ENCODE results near the gene ANKMY1. TPM values are rescaled to one million over a fixed set of nuclear protein-coding genes. Genes with fewer than 3 reads are reported as not detected.

ANKMY1 gene
- total RNA-seq, 2 experiments from 2014 or later, result 50.9 to 53.2 TPM

DNA sequence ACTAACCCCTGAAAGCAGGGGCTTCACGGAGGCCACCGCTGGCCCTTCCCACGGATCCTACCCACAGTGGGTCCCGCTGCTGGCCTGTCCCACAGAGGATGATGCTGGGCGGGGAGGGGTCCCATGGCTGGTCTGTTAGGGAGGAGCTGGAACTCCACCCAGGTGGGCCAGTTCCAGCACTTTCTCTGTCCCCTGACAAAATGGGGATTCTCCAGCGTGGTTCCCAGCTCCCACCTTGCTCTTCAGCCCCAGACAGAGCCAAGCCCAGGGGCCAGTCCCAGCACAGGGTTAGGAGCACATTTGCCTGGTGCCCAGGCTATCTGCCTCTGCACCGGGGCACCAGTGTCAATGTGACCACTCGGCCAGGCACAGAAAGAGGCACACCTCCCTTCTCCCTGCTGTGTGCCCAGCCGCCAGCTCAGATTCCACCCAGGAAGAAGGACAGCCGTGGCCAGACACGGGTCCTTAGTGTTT lies 50.0 kb downstream of the ANKMY1 start:
- H3K4me1 Mint-ChIP-seq, result no peaks in the 10 kb centered on the region
- peak; percentile 20 for ATAC-seq (ENCODE audit: low read depth)
- no peak overlapping the region for H3K27ac Mint-ChIP-seq
- DNase-seq, result no peak
- H3K36me3 Mint-ChIP-seq, result peaks cover 6% of the 10 kb centered on the region
- POLR2A ChIA-PET, result no interaction called here
- no peaks in the 10 kb centered on the region for H3K27me3 Mint-ChIP-seq
- H3K9me3 Mint-ChIP-seq, result no peaks in the 10 kb centered on the region
- H3K4me3 Mint-ChIP-seq, result no peak overlapping the region

GRCh38 chr2:240507060-240507777 lies 50.6 kb downstream of the ANKMY1 start:
- Mint-ChIP-seq H3K9me3 (no peaks in the 10 kb centered on the region), H3K27me3 (no peaks in the 10 kb centered on the region), H3K36me3 (peaks cover 6% of the 10 kb centered on the region), H3K27ac (no peak overlapping the region), H3K4me1 (no peaks in the 10 kb centered on the region), H3K4me3 (no peak overlapping the region)
- POLR2A ChIA-PET, result no interaction called here
- ATAC-seq (ENCODE audit: low read depth), result no peak
- DNase-seq, result no peak

DNA sequence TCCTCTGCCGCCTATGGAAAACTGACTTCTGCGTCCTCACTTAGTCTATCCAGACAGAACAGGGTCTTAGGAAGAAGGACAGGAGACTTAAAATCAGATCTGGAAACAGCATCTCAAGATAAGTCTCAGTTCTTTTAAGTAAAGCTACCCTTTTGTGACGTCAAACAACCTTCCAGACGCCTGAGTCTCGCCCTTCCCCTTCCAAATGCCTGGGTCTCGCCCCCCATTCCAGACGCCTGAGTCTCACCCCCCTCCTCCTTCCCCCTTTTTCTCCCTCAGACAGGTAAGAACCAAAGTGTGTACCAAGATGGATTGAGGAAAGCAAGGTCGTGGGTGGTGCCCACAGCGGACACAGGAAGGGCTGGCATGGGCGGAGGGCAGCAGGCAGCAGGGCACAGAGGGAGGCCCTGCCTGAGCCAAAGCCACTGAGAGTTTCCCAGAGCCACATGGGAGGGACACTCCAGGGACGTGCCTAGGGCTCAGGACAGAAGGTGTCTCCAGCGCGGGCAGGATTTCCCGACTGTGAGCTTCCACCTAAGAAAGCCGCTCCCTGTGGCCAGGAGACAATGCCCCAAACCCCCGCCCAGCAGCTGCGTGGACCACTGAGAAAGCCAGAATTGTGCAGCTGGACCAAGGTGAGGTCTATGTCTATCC lies 51.3 kb downstream of the ANKMY1 start:
- Mint-ChIP-seq H3K36me3 (peaks cover 6% of the 10 kb centered on the region), H3K27me3 (no peaks in the 10 kb centered on the region), H3K4me1 (no peaks in the 10 kb centered on the region), H3K27ac (no peak overlapping the region), H3K9me3 (no peaks in the 10 kb centered on the region), H3K4me3 (no peak overlapping the region)
- DNase-seq (no peak), ATAC-seq (ENCODE audit: low read depth) (no peak)
- POLR2A ChIA-PET, result no interaction called here

GRCh38 chr2:240505910-240506309 lies 51.9 kb downstream of the ANKMY1 start:
- DNase-seq (no peak), ATAC-seq (ENCODE audit: low read depth) (no peak)
- Mint-ChIP-seq H3K4me3 (no peak overlapping the region), H3K4me1 (no peaks in the 10 kb centered on the region), H3K27ac (no peak overlapping the region), H3K36me3 (peaks cover 6% of the 10 kb centered on the region), H3K27me3 (no peaks in the 10 kb centered on the region), H3K9me3 (no peaks in the 10 kb centered on the region)
- POLR2A ChIA-PET, result no interaction called here

- no peak overlapping the region for H3K4me3 Mint-ChIP-seq
- H3K4me1 Mint-ChIP-seq, result no peaks in the 10 kb centered on the region
- H3K27me3 Mint-ChIP-seq, result no peaks in the 10 kb centered on the region
- DNase-seq, result no peak
- no peaks in the 10 kb centered on the region for H3K9me3 Mint-ChIP-seq
- no peak for ATAC-seq (ENCODE audit: low read depth)
- POLR2A ChIA-PET, result no interaction called here
- H3K36me3 Mint-ChIP-seq, result peaks cover 6% of the 10 kb centered on the region
- H3K27ac Mint-ChIP-seq, result no peak overlapping the region
Observed at GRCh38 chr2:240503848-240504247, 53.9 kb downstream of the ANKMY1 start.

- no peaks in the 10 kb centered on the region for H3K27me3 Mint-ChIP-seq
- H3K36me3 Mint-ChIP-seq, result peaks cover 5% of the 10 kb centered on the region
- no peak overlapping the region for H3K4me3 Mint-ChIP-seq
- H3K4me1 Mint-ChIP-seq, result no peaks in the 10 kb centered on the region
- POLR2A ChIA-PET, result no interaction called here
- no peaks in the 10 kb centered on the region for H3K9me3 Mint-ChIP-seq
- ATAC-seq (ENCODE audit: low read depth) (no peak), DNase-seq (no peak)
- H3K27ac Mint-ChIP-seq, result no peak overlapping the region
Observed at GRCh38 chr2:240503375-240503774, 54.4 kb downstream of the ANKMY1 start.

- ATAC-seq (ENCODE audit: low read depth) (no peak), DNase-seq (no peak)
- H3K36me3 Mint-ChIP-seq, result peaks cover 5% of the 10 kb centered on the region
- no peaks in the 10 kb centered on the region for H3K9me3 Mint-ChIP-seq
- POLR2A ChIA-PET, result no interaction called here
- H3K27ac Mint-ChIP-seq, result no peak overlapping the region
- H3K4me3 Mint-ChIP-seq, result no peak overlapping the region
- no peaks in the 10 kb centered on the region for H3K4me1 Mint-ChIP-seq
- no peaks in the 10 kb centered on the region for H3K27me3 Mint-ChIP-seq
Observed at GRCh38 chr2:240502430-240503121, 55.2 kb downstream of the ANKMY1 start.

- Mint-ChIP-seq H3K36me3 (peaks cover 5% of the 10 kb centered on the region), H3K4me1 (no peaks in the 10 kb centered on the region), H3K4me3 (no peak overlapping the region), H3K27ac (no peak overlapping the region), H3K9me3 (no peaks in the 10 kb centered on the region), H3K27me3 (no peaks in the 10 kb centered on the region)
- no peak for ATAC-seq (ENCODE audit: low read depth)
- no peak for DNase-seq
- POLR2A ChIA-PET, result no interaction called here
Observed at GRCh38 chr2:240502059-240502429, 55.7 kb downstream of the ANKMY1 start.

GRCh38 chr2:240501531-240501991 lies 56.2 kb downstream of the ANKMY1 start:
- Mint-ChIP-seq H3K4me1 (no peaks in the 10 kb centered on the region), H3K4me3 (no peak overlapping the region), H3K27ac (no peak overlapping the region), H3K27me3 (no peaks in the 10 kb centered on the region), H3K9me3 (no peaks in the 10 kb centered on the region), H3K36me3 (peaks cover 5% of the 10 kb centered on the region)
- POLR2A ChIA-PET, result no interaction called here
- no peak for DNase-seq
- ATAC-seq (ENCODE audit: low read depth), result no peak

DNA sequence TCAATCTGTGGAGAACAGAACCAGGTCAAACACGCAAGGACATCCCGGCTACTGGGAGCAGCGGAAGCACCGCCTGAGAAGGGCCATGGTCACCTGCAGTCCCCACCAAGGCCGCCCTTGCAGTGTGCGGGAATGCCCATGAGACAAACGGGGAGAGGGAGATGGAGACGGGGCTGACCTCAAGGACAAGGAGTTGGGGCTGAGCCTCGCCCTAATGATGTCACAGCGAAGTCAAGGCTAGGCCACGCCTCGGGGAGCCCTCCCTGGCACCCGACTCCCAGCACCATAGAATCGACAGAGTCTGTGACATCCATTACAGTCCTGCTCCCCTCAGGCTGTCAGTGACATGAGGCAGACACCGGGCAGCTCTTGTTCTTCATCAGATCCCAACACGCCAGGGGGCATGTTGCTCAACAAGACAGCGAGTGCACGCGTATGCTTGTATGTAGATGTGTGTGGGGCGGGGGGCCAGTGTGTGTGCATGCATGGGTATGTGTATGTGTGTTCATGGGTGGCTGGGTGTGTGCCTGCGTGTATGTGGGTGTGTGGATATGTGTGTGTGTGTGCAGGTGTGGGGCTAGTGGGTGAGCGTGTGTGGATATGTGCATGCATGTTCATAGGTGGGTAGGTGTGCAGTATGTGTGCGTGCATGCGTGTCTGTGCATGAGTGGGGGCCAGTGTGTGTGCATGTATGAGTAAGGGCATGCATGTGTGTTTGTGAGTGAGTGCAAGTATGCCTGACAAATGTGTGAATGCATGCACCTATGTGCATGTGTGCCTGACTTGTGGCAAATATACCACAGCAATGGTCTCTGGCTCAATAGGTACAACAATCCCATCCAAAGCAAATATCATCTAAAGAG lies 57.0 kb downstream of the ANKMY1 start:
- no peak for ATAC-seq (ENCODE audit: low read depth)
- Mint-ChIP-seq H3K4me1 (no peaks in the 10 kb centered on the region), H3K9me3 (no peaks in the 10 kb centered on the region), H3K36me3 (peaks cover 5% of the 10 kb centered on the region), H3K4me3 (no peak overlapping the region), H3K27me3 (no peaks in the 10 kb centered on the region), H3K27ac (no peak overlapping the region)
- DNase-seq, result no peak
- POLR2A ChIA-PET, result no interaction called here

GRCh38 chr2:240499309-240500301 lies 58.2 kb downstream of the ANKMY1 start:
- no peaks in the 10 kb centered on the region for H3K9me3 Mint-ChIP-seq
- POLR2A ChIA-PET, result no interaction called here
- ATAC-seq (ENCODE audit: low read depth), result no peak

DNA sequence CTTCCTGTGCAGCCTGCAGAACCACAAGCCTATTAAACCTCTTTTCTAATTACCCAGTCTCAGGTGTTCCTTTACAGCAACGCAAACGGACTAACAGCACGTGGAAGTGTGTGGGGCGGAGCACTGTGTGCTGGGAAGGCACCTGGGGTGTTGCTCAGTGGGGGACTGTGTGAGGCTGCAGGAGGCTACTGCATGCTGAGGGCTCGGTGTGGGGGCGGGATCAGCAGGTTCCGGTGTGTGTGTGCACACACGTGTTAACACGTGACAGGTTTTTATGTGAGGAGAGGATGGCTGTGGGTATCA lies 58.9 kb downstream of the ANKMY1 start:
- POLR2A ChIA-PET, result no interaction called here
- ATAC-seq (ENCODE audit: low read depth) (no peak), DNase-seq (no peak)
- H3K9me3 Mint-ChIP-seq, result no peaks in the 10 kb centered on the region
- H3K27me3 Mint-ChIP-seq, result no peaks in the 10 kb centered on the region
- peaks cover 16% of the 10 kb centered on the region for H3K36me3 Mint-ChIP-seq
- no peak overlapping the region for H3K27ac Mint-ChIP-seq
- no peak overlapping the region for H3K4me3 Mint-ChIP-seq
- no peaks in the 10 kb centered on the region for H3K4me1 Mint-ChIP-seq

More at GRCh38 chr2:240499309-240500301, 58.2 kb downstream of the ANKMY1 start:
- Mint-ChIP-seq H3K27ac (no peak overlapping the region), H3K4me3 (no peak overlapping the region), H3K36me3 (peaks cover 11% of the 10 kb centered on the region), H3K27me3 (no peaks in the 10 kb centered on the region), H3K4me1 (no peaks in the 10 kb centered on the region)
- no peak for DNase-seq

All from activated naive CD8-positive, alpha-beta T cell treated with anti-CD3 and anti-CD28 coated beads, Interleukin-2, amount 10 ng/mL, durations not matched to agents 7 days and 5 days (primary cell).